SU-DHL-6 (cell line): ENCODE results near the gene SLC25A26.

Source experiments
- H2AFZ ChIP-seq: fragments of 200-600 bp; sonication (generic); 2 replicates; pipeline ENCODE4 v1.6.1; 2014; ENCODE audit warnings: low read depth, mild to moderate bottlenecking, moderate library complexity, mixed read lengths, antibody characterized with exemption, low read length; ENCODE audit not compliant: severe bottlenecking
- H3F3A ChIP-seq: fragments of 200-600 bp; shearing (Covaris generic); 2 replicates; pipeline ENCODE4 v1.6.0; 2016; ENCODE audit warnings: antibody characterized with exemption, mild to moderate bottlenecking; ENCODE audit not compliant: insufficient read depth
- H3K27ac ChIP-seq: fragments of 200-600 bp; sonication (generic); 2 replicates; pipeline ENCODE4 v1.5.1; 2016; ENCODE audit warnings: low read depth, mild to moderate bottlenecking, low read length, moderate library complexity, mixed read lengths
- H3K27me3 ChIP-seq: fragments of 200-600 bp; sonication (generic), shearing (Covaris generic); 2 replicates; pipeline ENCODE4 v1.6.0; 2014; ENCODE audit warnings: mild to moderate bottlenecking, low read length
- H3K36me3 ChIP-seq: fragments of 200-600 bp; sonication (generic); 2 replicates; pipeline ENCODE4 v1.6.1; 2014; ENCODE audit warnings: mild to moderate bottlenecking, low read length, mixed read lengths
- H3K4me2 ChIP-seq: fragments of 300-600, 200-600 bp; shearing (Covaris generic), sonication (generic); 2 replicates; pipeline ENCODE4 v1.6.0; 2014; ENCODE audit warnings: low read length, low read depth, mild to moderate bottlenecking; ENCODE audit not compliant: poor library complexity, severe bottlenecking
- H3K4me3 ChIP-seq: fragments of 200-600 bp; sonication (generic); 2 replicates; pipeline ENCODE4 v1.5.1; 2014; ENCODE audit warnings: antibody characterized with exemption, low read length, mild to moderate bottlenecking, mixed read lengths; ENCODE audit not compliant: insufficient read depth, poor library complexity, severe bottlenecking
- H3K79me2 ChIP-seq: fragments of 200-600 bp; sonication (generic); 2 replicates; pipeline ENCODE4 v1.6.1; 2014; ENCODE audit warnings: mild to moderate bottlenecking, low read length, moderate library complexity; ENCODE audit not compliant: insufficient read depth
- H3K9ac ChIP-seq: fragments of 200-600 bp; sonication (generic); 2 replicates; pipeline ENCODE4 v1.7.0; 2014; ENCODE audit warnings: mild to moderate bottlenecking, low read length
- H3K9me2 ChIP-seq: fragments of 200-600 bp; sonication (generic); replicated peaks from 2 replicates; pipeline ENCODE4 v1.6.1; 2014; ENCODE audit warnings: low read length; ENCODE audit not compliant: insufficient read depth
- H3K9me3 ChIP-seq: fragments of 200-600 bp; sonication (generic); 2 replicates; pipeline ENCODE4 v1.6.1; 2014; ENCODE audit warnings: low read length, mixed read lengths; ENCODE audit not compliant: insufficient read depth
- H4K20me1 ChIP-seq: fragments of 200-600 bp; sonication (generic); 2 replicates; pipeline ENCODE4 v1.6.1; 2014; ENCODE audit warnings: low read depth, mild to moderate bottlenecking, antibody characterized with exemption, low read length, moderate library complexity, mixed read lengths
- CTCF ChIP-seq: fragments of 200-600 bp; sonication (generic); IDR thresholded peaks from one replicate; pipeline ENCODE4 v1.5.1; 2017; ENCODE audit warnings: antibody characterized with exemption, mild to moderate bottlenecking, low read length, moderate library complexity; ENCODE audit not compliant: insufficient read depth, poor library complexity, severe bottlenecking
- EZH2phosphoT487 ChIP-seq: fragments of 200-600 bp; sonication (generic), shearing (Covaris generic); conservative IDR thresholded peaks from 2 replicates; pipeline ENCODE4 v1.6.1; 2018; ENCODE audit warnings: mild to moderate bottlenecking, antibody characterized with exemption, low read length, moderate library complexity, mixed read lengths

Gene SLC25A26

GRCh38 chr3:66376568-66376967 lies 155.8 kb downstream of the SLC25A26 start:
- no peak overlapping the region for H3K4me2 ChIP-seq
- no peak overlapping the region for H2AFZ ChIP-seq
- no peaks in the 10 kb centered on the region for H3K36me3 ChIP-seq
- H3K9ac ChIP-seq, result no peak overlapping the region
- H3K9me2 ChIP-seq, result no peaks in the 10 kb centered on the region
- H3K27me3 ChIP-seq, result no peaks in the 10 kb centered on the region
- no peaks in the 10 kb centered on the region for H4K20me1 ChIP-seq
- H3K79me2 ChIP-seq, result no peaks in the 10 kb centered on the region
- H3F3A ChIP-seq, result no peaks in the 10 kb centered on the region
- H3K27ac ChIP-seq, result no peak overlapping the region
- H3K4me3 ChIP-seq, result no peak overlapping the region
- TF ChIP-seq EZH2phosphoT487, result no peak
- no peak for TF ChIP-seq CTCF
- no peaks in the 10 kb centered on the region for H3K9me3 ChIP-seq

DNA sequence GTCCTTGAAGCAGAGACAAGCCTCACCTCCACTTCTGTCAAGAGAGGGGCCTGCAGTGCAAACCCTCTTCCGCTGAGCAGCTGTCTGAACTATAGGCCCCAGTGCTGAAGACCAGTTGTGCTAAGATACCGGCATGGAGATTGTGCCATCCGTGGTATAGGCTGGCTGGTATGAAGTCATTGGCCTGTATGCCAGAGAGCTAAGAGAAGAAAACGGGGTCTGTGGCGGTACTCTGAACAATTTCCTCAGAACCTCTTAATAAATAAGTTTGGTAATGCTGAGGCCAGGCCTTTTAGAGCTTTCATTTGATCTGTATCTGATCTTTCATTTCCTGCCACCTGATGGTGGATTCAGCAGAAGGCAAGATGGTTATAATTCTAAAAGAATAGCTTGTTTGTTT lies 157.0 kb downstream of the SLC25A26 start:
- Histone ChIP-seq H3K79me2 (no peaks in the 10 kb centered on the region), H3K27ac (no peak overlapping the region), H3K4me2 (no peak overlapping the region), H3K9me2 (no peaks in the 10 kb centered on the region), H3K36me3 (no peaks in the 10 kb centered on the region), H4K20me1 (no peaks in the 10 kb centered on the region), H2AFZ (no peak overlapping the region), H3F3A (no peaks in the 10 kb centered on the region), H3K9me3 (no peaks in the 10 kb centered on the region), H3K4me3 (no peak overlapping the region), H3K9ac (no peak overlapping the region), H3K27me3 (no peaks in the 10 kb centered on the region)
- TF ChIP-seq CTCF, result no peak

GRCh38 chr3:66378256-66378655 lies 157.5 kb downstream of the SLC25A26 start:
- no peaks in the 10 kb centered on the region for H3K9me3 ChIP-seq
- H2AFZ ChIP-seq, result no peak overlapping the region
- H3K4me2 ChIP-seq, result no peak overlapping the region
- no peaks in the 10 kb centered on the region for H3F3A ChIP-seq
- H3K27me3 ChIP-seq, result no peaks in the 10 kb centered on the region
- H3K9ac ChIP-seq, result no peak overlapping the region
- no peaks in the 10 kb centered on the region for H3K36me3 ChIP-seq
- H3K27ac ChIP-seq, result no peak overlapping the region
- no peaks in the 10 kb centered on the region for H4K20me1 ChIP-seq
- TF ChIP-seq CTCF (peak; percentile 79), EZH2phosphoT487 (no peak)
- H3K9me2 ChIP-seq, result no peaks in the 10 kb centered on the region
- H3K4me3 ChIP-seq, result no peak overlapping the region
- H3K79me2 ChIP-seq, result no peaks in the 10 kb centered on the region

DNA sequence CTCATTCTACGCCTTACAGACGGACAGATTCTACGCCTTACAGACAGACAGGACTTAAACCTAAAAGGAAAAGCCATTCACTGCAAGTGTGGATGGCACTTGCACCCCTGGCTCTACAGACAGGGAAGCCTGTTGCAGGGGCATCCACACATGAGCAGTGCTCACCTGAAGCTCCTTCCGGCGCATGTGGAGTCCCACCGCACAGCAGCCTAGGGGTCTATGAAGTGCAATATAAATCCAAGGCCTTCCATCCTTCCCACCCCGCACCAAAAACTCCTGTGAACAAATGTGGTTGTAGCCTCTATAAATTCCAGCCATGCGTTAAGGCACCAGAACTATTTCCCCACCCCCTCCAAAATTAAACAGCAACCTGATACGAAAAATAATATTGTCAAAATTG lies 158.8 kb downstream of the SLC25A26 start:
- H3K4me2 ChIP-seq, result no peak overlapping the region
- H3F3A ChIP-seq, result no peaks in the 10 kb centered on the region
- no peaks in the 10 kb centered on the region for H3K79me2 ChIP-seq
- no peaks in the 10 kb centered on the region for H4K20me1 ChIP-seq
- H3K9me2 ChIP-seq, result no peaks in the 10 kb centered on the region
- H2AFZ ChIP-seq, result no peak overlapping the region
- H3K36me3 ChIP-seq, result no peaks in the 10 kb centered on the region
- no peak overlapping the region for H3K4me3 ChIP-seq
- no peak for TF ChIP-seq EZH2phosphoT487
- H3K27me3 ChIP-seq, result no peaks in the 10 kb centered on the region
- no peak overlapping the region for H3K27ac ChIP-seq
- no peaks in the 10 kb centered on the region for H3K9me3 ChIP-seq
- H3K9ac ChIP-seq, result no peak overlapping the region
